Parathyroid adenoma (tissue), 2 donors: ENCODE results near the gene RIPPLY2.

Source experiments
- H2AFZ ChIP-seq: fragments of 300-600 bp; sonication (generic); one replicate; pipeline ENCODE4 v1.7.0; 2017; ENCODE audit warnings: antibody characterized with exemption, mild to moderate bottlenecking
- H3K27ac ChIP-seq: fragments of 300-600 bp; sonication (generic); one replicate; pipeline ENCODE4 v1.7.0; 2017
- H3K27me3 ChIP-seq: fragments of 300-600 bp; sonication (generic); one replicate; pipeline ENCODE4 v1.7.0; 2017; ENCODE audit warnings: low read length; ENCODE audit not compliant: control insufficient read depth, insufficient read depth
- H3K36me3 ChIP-seq: fragments of 300-600 bp; sonication (generic); one replicate; pipeline ENCODE4 v1.7.0; 2017; ENCODE audit warnings: low read length; ENCODE audit not compliant: control insufficient read depth, insufficient read depth
- H3K4me1 ChIP-seq: fragments of 300-600 bp; sonication (generic); one replicate; pipeline ENCODE4 v1.7.0; 2017; ENCODE audit warnings: control low read depth
- H3K4me2 ChIP-seq: fragments of 300-600 bp; sonication (generic); one replicate; pipeline ENCODE4 v1.7.0; 2017; ENCODE audit warnings: low read length
- H3K4me3 ChIP-seq: fragments of 300-600 bp; sonication (generic); one replicate; pipeline ENCODE4 v1.7.0; 2017; ENCODE audit warnings: low read depth, low read length
- H3K79me2 ChIP-seq: fragments of 300-600 bp; sonication (generic); one replicate; pipeline ENCODE4 v1.7.0; 2017; ENCODE audit warnings: control low read depth
- H3K9ac ChIP-seq: fragments of 300-600 bp; sonication (generic); one replicate; pipeline ENCODE4 v1.7.0; 2017; ENCODE audit warnings: mild to moderate bottlenecking
- H3K9me3 ChIP-seq: fragments of 300-600 bp; sonication (generic); one replicate; pipeline ENCODE4 v1.7.0; 2017; ENCODE audit warnings: low read length; ENCODE audit not compliant: control insufficient read depth
- CTCF ChIP-seq: fragments of 300-600 bp; sonication (generic); IDR thresholded peaks from one replicate; pipeline ENCODE4 v1.7.0; 2017; ENCODE audit warnings: antibody characterized with exemption, mild to moderate bottlenecking
- donor health status: primary hyperparathyroidism.

Gene RIPPLY2

GRCh38 chr6:83873869-83874268 lies 20.7 kb downstream of the RIPPLY2 start:
- Histone ChIP-seq H3K4me1 (peaks cover 7% of the 10 kb centered on the region), H3K79me2 (peaks cover 17% of the 10 kb centered on the region), H3K27me3 (no peaks in the 10 kb centered on the region), H3K9me3 (no peaks in the 10 kb centered on the region), H3K4me3 (no peak overlapping the region), H2AFZ (no peak overlapping the region), H3K36me3 (no peaks in the 10 kb centered on the region), H3K9ac (no peak overlapping the region), H3K27ac (no peak overlapping the region), H3K4me2 (no peak overlapping the region)
- no peak for TF ChIP-seq CTCF

- Histone ChIP-seq H3K4me3 (no peak overlapping the region), H3K9me3 (no peaks in the 10 kb centered on the region), H3K36me3 (no peaks in the 10 kb centered on the region), H3K79me2 (peaks cover 20% of the 10 kb centered on the region), H2AFZ (no peak overlapping the region), H3K4me2 (no peak overlapping the region), H3K9ac (no peak overlapping the region), H3K27ac (no peak overlapping the region), H3K4me1 (peaks cover 7% of the 10 kb centered on the region), H3K27me3 (no peaks in the 10 kb centered on the region)
- TF ChIP-seq CTCF: no peak
These were observed 22.7 kb downstream of the RIPPLY2 start for GRCh38 chr6:83875843-83876242.

GRCh38 chr6:83878902-83879644 lies 25.9 kb downstream of the RIPPLY2 start:
- Histone ChIP-seq H3K79me2 (peaks cover 9% of the 10 kb centered on the region), H3K9ac (no peak overlapping the region), H3K4me1 (no peaks in the 10 kb centered on the region), H3K4me3 (no peak overlapping the region), H2AFZ (no peak overlapping the region), H3K36me3 (no peaks in the 10 kb centered on the region), H3K4me2 (no peak overlapping the region), H3K9me3 (no peaks in the 10 kb centered on the region), H3K27me3 (no peaks in the 10 kb centered on the region), H3K27ac (no peak overlapping the region)
- TF ChIP-seq CTCF: no peak

GRCh38 chr6:83879746-83880145 lies 26.6 kb downstream of the RIPPLY2 start:
- Histone ChIP-seq H3K27ac (no peak overlapping the region), H2AFZ (no peak overlapping the region), H3K27me3 (no peaks in the 10 kb centered on the region), H3K79me2 (peaks cover 5% of the 10 kb centered on the region), H3K4me2 (no peak overlapping the region), H3K4me3 (no peak overlapping the region), H3K9ac (no peak overlapping the region), H3K9me3 (no peaks in the 10 kb centered on the region), H3K4me1 (no peaks in the 10 kb centered on the region), H3K36me3 (no peaks in the 10 kb centered on the region)
- TF ChIP-seq CTCF: no peak

- Histone ChIP-seq H2AFZ (no peak overlapping the region), H3K4me1 (no peaks in the 10 kb centered on the region), H3K9me3 (no peaks in the 10 kb centered on the region), H3K27ac (no peak overlapping the region), H3K79me2 (peaks cover 16% of the 10 kb centered on the region), H3K9ac (no peak overlapping the region), H3K27me3 (no peaks in the 10 kb centered on the region), H3K36me3 (no peaks in the 10 kb centered on the region), H3K4me2 (no peak overlapping the region), H3K4me3 (no peak overlapping the region)
- TF ChIP-seq CTCF: no peak
These were observed 30.1 kb downstream of the RIPPLY2 start for GRCh38 chr6:83883240-83883639.
